Stimulated activated CD8-positive, alpha-beta memory T cell treated with anti-CD3 and anti-CD28 coated beads, Interleukin-4, amount 100 ng/mL, for 1 hour (primary cell): ENCODE data around the gene TCERG1L.
"Not testable (repeated sequence)": the region's sequence is repeated elsewhere in the genome, so short reads cannot be mapped to it uniquely, and the experiment has no call there.

Experiments used
- DNase-seq, 2 donors: peaks; one replicate each; pipeline ENCODE4 v3.0.0-alpha.2; 2020; ENCODE audit warnings: low read depth in 2 of 2, low spot score in 1 of 2

The TCERG1L gene

DNA sequence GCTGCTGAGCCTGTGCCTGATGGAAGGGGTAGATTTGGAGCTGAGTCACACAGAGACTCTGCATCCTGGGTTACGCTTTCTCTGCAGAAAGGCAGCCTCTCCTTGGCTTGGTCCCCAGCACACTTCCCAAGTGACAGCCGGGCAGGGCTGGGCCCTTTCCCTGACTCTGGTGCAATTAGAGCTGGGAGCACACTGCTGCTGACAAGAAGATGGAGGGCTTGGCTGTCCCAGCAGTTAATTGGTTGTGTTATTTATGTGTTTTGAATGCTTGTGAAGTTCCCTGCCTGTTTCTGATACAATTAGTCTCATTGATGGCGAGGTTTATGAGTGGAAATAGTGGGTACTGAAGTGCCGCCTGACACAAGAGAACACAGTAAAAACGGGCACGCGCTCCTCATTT, 123.6 kb downstream of the TCERG1L start:
- DNase-seq, result no peak

DNA sequence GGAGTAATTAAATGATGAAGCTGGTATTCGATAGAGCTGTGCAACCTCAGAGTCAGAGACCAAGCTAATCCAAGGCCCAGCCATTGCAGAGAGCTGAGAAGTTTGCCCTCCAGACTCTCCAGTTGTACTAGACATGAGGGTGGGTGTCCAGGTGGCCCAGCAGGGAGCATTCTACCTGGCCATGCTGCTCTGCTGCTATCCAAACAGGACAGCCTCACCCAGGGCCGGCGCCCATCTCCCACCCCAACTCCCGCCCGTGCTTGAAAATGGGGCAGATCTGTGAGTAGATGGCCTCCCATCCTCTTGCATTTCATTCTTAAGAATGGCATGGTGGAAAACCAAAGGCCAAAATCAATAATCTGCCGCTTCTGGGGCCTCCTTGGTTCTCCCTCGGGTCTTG, 124.2 kb downstream of the TCERG1L start:
- no peak for DNase-seq

DNA sequence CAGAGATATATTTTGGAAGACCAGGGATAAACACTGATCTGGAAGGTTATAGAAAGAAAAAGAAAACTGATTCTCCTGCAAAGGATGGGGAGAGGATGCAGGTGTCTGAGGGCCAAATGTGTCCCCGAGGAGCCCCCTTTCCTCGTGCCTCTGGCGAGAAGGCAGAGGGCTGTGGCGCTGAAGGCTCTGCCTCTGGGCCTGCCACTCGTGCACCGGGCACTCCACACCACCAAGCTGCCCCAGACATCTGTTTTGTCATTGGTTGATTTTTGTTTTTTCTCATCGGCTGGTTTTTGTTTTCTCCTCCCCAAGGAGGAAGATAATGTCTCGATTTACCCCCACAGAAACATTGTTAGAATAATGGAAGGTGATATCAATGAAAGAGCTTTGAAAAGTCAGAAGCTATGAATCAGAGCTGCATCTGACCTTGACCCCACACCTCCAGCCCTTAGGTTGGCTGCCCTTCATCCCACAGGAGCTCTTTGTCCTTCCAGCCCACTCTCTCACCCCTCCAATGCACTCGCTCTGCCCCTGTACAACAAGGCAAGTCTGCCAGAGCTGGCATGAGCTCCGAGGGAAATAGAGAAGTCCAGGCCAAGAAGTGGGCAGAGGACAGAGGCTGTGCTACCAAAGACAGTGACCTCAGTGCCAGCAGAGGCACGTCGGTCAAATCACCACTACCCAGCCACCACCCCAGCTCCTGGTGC, 124.8 kb downstream of the TCERG1L start:
- no peak for DNase-seq

DNA sequence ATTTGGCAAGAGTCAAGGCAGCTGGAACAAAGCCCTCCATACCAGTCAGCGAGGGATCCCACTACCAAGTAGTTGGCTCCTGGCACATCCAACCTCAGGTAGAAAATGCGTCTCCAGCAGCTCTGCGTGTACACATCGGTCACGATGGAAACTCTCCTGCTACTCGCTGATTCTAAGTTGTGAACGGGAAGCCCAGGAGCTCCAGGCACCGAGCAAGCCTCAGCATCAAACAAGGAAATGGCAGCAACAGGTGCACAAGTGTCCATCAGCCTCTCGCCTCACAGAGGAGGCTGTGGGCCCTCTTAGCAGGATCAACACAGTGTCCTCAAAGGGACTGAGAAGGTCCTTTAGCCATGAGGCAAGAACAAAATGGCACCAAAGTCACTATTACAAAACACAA, 127.0 kb downstream of the TCERG1L start:
- DNase-seq, result no peak

DNA sequence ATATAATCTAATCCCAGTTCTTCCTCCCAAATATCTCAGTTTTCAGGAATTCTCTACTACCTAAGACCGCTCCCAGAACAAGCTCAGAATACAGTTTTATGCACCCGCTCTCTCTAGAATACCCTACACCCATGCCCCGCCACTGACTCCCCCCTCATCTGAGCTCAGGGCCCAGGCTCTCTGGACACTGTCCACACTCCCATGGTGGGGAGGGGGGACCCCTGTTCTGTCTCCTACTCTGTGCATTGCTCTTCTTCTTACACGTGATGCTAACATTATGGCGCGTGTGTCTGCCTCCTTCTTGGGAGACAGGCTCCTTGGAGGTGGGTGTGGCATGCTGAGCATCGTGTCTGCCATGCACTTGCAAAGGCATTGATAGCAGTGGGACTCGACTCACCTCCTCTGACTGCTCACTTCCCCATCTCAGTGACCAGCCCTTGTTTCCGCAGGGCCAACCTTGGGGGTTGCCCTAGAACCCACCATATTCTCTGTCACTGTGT, 127.9 kb downstream of the TCERG1L start:
- no peak for DNase-seq

DNA sequence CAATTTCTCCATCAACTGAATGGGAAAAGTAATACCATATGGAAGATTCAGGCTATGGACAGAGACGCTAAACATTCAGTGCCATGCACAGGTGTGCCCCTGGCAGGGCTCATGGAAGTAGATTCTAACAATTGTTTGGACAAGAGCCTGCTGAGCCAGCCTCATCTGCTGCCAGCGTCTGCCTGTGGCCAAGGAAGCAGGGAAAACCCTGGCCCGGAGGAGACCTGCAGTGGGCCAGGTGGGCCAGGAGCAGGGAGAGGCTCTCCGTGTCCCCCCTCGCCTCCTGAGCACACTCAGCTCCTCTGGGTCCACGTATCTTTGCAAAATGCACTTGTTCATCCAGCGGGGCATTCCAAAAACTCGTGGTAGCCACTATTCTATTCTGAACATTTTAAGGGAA, 130.1 kb downstream of the TCERG1L start:
- no peak for DNase-seq

DNA sequence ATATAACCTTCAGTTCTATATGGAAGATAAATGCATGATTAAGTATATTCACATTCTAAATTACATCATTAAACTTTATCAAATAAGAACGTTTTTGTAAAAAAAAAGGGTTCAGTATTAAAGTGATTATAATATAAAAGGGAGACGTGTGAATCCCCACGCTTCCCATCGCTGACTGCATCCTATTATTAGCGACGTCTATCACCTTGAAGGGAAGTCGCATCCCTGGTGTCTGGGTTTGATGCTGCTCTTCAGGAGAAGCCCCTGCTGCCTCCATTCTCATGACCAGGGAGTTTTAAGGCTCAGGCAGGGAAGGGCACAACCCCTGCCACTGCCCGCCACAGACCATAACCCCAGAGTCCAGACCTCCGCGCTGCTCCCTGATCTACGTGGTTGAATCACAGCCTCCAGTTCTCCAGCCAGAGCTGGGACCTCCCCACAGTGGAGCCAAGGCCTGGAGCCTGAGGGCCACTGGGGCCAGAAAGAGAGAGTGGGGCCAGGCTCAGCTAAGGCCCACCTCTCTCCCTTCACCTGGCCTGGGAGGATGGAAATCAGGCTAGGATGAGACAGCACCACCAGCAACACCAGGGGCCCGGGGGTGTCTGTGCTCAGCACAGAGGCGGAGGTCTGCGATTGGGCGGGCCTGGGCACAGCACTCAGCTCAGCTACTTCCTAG, 130.6 kb downstream of the TCERG1L start:
- DNase-seq, result no peak

DNA sequence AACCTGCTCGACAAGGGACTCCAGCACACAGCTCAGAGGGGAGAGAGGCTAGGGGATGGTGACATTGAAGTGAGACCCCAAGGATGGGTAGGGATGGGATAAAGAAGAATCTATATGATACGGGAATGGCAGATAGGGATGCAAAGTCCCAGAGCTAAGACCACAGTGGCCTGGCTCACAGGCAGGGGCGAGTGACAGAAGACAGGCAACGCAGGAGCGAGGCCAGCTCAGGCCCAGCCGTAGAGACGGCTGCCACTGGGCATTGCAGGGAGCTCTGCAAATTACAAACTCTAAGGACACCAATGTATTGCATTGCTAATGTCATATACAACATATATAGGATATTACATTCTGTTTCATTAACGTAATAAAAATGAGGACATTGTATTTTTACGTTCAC, 131.4 kb downstream of the TCERG1L start:
- DNase-seq, result no peak

DNA sequence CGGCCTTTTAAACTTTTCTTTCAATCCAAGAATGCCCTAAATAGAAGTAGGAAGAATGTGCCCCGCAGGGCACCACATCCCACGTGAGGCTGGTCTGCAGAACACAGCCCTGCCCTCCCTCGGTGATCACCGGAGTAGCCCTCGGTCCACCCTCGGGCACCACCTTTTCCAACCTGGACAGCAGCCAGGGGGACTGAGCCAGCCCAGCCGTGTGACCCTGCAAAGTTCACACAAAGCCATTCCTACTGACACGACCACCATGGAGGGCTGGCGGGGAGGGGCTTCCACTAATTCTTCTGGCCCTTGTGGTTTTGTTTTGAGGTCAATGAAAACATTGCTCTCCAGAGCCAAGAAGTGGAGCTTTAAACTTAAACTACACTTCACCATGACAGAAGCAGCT, 132.2 kb downstream of the TCERG1L start:
- DNase-seq, result no peak

DNA sequence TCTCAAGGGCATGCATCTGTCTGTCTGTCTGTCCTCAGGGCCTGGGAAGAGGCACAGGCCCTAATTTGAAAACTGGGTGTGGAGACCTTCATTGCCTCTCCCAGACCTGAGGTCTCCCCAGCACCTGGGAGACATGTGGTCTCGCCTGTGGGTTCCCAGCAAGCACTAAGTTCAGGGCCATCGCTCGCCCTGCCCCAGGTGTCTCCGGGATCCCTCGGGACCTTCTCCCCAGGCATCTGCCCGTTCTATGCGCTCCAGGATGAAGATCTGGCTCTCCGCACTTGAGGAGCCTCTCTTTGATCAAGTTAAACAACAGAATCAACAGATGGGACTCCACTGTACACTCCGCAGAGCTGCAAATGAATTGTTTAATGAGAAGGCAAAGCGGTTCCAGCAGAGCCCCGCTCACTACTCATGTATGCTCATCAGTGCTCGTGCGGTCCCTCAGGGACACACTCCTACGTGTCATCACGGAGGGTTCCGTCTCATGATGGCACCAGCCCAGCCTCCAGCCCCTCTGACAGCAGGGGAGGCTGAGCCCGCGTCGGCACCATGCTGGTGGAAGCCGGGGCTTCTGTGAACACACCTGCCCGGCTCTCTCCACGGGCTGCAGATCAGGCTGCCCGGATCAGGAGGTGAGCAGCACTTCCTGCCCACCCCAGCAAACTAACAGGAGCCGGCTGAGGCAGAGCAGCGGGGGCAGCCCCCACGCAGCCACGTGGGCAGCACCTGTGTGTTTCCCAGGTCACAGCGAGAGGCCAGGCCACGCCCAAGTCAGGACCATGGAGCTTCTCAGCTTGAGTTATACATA, 132.8 kb downstream of the TCERG1L start:
- no peak for DNase-seq

DNA sequence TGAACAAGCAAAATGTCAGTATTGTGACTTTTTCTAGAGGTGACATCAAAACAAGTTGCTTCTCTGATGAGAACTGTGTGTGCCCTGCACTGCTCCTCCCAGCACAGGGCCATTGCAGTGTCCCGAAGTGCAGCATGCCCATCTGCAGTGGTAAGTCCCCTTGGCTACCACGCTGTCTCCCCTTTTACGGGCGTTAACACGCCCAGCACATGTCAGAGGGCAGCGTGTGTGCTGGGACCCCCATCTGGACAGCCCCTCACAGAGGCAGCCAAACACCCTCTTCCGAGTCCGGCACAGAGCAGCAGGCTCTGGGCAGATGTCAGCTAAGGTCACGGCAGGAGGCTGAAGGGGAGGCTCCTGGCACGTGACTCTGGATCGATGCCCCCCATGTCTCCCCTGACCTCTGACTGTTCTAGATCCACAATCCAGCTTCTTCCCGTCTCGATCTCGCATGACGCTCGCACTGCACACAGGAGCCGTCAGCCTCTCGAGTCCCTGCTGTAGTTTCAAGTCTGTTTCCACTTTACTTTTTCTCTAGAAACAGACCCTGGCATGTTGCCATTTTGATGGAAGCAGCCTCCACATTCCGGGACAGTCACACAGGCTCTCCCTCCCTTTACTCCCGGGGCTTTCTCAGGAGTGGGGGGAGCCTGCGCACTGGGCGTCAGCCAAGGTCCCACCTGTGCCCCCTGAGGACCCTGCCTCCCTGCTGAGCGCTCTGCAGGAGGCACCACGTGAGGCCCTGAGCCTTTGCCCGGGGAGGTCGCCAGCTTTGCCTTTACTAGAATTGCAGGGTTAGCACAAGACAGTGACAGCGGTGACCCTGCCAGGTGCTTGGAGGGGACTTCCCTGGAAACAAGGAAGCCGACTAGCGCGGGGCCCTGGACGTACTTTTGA, 133.8 kb downstream of the TCERG1L start:
- DNase-seq, result no peak

DNA sequence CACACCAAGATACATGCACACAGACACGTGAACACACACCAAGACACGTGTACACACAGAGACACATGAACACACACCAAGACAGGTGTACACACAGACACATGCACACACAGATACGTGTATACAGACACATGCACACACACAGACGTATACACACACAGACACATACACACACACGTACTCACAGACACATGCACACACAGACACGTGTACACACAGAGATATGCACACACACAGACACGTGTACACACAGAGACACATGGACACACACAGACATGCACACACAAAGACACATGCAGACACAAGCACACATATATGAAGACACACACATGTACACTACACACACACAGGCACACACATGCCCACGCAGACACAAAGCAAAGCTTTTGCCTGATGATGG, 134.6 kb downstream of the TCERG1L start:
- DNase-seq, result no peak

DNA sequence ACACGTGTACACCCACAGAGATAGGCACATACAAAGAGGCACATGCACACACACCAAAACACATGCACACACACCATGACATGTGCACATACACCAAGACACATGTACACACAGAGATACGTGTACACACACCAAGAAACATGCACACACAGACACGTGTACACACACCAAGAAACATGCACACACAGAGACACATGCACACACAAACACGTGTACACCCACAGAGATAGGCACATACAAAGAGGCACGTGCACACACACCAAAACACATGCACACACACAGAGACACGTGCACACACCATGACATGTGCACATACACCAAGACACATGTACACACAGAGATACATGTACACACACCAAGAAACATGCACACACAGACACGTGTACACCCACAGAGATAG, 135.2 kb downstream of the TCERG1L start:
- DNase-seq, result not testable (repeated sequence)

DNA sequence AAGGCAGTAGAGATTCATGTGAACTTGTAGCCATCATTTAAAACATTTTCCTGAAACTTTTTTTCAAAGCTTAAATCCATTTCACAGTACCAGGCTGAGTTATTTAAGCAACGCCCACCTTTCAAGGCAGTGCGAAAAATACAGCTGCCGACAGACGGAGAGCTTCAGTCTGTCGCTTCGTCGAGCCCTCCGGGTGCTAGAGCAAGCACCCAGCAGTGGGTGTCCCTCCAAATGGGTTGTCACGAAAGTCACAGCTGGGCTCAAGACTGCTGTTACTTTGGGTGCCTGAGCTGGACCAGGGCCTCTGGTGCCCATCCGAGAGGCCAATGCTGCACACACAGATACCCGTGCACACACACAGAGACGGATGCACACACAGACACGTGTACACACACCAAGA, 135.6 kb downstream of the TCERG1L start:
- no peak for DNase-seq

DNA sequence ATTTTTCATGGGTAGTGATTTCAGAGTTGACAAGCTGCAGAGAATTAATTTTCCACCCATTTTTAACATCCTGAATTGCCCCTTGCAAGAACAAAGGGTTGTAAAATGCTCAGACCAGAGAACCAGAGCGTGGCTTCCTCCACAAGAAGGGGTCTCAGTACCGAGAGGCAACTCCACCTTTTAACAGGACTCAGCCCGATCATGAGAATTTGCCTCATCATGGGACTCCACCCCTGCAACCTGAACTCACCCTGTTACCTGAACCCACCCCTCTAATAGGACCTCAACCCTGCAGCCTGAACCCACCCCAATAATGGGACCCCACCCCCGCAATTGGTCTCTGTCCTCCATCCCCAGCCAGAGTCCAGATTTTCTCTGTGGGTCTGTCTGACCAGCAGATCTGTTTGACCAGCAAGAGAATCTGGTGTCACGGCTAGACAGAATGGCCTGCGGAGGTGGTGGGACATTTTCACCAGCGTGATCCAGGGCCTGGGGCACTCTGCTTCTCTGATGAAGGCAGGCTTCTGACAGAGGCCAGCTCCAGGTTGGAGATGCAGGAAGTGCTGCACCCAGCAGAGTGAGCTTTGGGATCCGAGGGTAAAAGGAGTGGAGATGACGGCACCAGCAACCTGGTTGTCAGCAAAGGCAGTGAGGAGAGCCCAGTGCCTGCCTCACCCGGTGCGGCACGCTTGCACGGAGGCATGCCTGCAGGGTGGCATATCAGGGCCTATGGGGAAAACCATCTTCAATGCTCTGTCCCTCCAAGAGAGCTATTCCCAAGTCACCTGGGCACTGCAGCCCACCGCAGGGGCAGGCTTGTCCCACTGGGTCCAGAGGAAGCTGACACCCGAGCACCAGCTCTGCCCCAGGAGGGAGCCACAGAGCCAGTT, 136.6 kb downstream of the TCERG1L start:
- DNase-seq, result no peak

DNA sequence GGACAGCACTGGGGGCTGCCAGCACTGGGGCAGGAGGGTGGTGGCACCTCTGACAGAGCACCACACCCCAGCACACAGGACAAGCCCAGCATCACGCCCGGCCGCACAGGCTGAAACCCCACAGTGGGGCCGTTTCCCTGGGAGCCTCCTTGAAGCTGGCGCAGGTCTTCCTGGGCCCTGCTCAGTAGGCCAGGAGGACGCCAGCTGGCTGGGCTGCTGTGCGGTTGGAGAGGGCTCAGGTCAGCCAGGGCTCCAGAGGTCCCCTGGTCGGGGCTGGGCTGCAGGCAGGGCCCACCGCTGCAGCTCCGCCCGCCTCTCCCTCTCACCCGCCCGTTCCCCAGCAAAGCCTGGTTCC, 137.3 kb downstream of the TCERG1L start:
- DNase-seq, result no peak

DNA sequence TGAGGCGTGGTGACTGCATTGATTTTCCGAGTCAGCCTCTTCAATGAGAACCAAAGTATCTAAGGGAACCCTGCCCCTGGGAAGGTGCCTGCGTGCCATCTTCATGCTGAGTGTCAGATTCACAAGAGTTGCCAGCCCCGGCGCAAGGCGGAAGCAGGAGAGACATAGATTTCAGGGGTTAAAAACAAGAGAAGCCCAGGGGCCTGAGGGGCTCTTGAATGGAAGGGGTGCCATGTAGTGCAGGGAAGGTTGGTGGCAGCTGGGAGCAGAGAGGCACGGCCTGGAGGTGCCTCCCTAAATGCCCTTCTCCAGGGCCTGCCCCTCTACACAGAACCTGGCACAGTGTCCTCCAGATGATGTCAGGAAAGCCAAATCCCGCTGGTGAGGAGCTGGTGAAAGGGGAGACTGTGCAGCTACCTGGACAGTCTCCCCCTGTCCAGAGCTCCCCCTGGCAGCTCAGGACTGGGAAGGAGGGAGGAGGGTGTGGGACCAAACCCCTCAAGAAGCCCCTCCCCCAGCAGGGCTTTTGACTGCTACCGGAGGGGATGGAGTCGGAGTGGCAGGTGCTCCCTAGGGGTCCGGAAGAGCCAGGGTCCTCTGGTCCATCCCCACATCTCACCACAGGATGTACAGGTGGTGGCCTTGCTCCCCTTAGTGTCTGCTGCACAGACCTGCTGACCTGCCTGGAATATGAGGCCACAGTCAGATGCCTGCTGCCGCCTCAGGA, 137.9 kb downstream of the TCERG1L start:
- no peak for DNase-seq

DNA sequence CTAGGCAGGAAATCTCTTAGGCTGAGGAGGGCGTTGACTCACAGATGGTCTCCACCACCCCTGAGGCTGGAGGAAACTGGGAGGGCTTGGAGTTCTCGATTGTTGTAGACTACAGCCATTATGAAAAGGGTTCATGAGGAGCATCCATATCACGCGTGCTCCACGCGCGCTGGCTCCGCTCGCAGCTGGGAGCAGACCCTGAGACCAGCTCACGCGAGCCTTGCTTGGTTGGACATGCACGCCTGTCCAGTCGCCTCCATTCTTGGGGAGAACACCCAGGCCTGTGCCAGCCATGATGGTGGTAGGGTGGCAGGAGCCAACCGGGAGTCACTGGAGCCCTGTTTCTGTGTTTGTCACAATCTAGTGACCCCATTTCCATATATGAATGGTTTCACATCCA, 139.1 kb downstream of the TCERG1L start:
- DNase-seq, result no peak

DNA sequence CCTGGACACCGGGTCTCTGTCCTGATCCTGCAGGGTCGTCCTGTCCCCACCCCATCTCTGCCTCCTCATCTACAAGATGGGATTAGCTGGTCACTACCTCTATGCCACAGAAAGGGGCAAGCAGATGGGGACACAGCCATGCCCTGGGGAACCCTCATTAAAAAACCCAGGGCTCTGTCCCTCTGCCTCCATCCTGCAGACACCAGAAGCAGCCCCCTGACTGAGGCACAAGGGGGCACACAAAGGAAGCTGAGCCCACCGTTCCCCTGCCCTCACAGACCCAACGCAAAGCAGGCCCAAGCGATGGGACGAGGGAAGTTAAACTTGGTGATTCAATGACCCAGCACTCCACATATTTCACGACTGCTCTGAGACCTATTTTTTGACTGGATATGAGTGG, 142.4 kb downstream of the TCERG1L start:
- no peak for DNase-seq
